GM23338 (cell line): ENCODE results near the gene PHC2. TPM values are rescaled to one million over a fixed set of nuclear protein-coding genes. Genes with fewer than 3 reads are reported as not detected.

Experiments used
- ATAC-seq: fragments of 200-7000 bp; cut with Tn5 transposase; 3 replicates; pipeline ENCODE4 v1.9.1; 2020
- DNase-seq: peaks from one replicate; pipeline ENCODE4 v3.0.0-alpha.2; 2015; ENCODE audit warnings: low spot score
- H2AFZ ChIP-seq: fragments of 200-600 bp; sonication (generic); 2 replicates; pipeline ENCODE4 v1.8.0; 2016; ENCODE audit warnings: antibody characterized with exemption, mild to moderate bottlenecking, moderate library complexity
- H3F3A ChIP-seq: fragments of 200-600 bp; sonication (generic); replicated peaks from 2 replicates; pipeline ENCODE4 v1.8.0; 2017; ENCODE audit warnings: antibody characterized with exemption, mixed run types, low read depth
- H3K27ac ChIP-seq: fragments of 200-600 bp; sonication (generic); 2 replicates; pipeline ENCODE4 v1.6.1; 2016; ENCODE audit warnings: low read depth
- H3K27me3 ChIP-seq: fragments of 200-600 bp; sonication (generic); 2 replicates; pipeline ENCODE4 v1.8.0; 2016; ENCODE audit warnings: mild to moderate bottlenecking, mixed run types, moderate library complexity; ENCODE audit not compliant: insufficient read depth
- H3K36me3 ChIP-seq: fragments of 200-600 bp; sonication (generic); 2 replicates; pipeline ENCODE4 v1.8.0; 2016; ENCODE audit warnings: mild to moderate bottlenecking; ENCODE audit not compliant: insufficient read depth
- H3K4me1 ChIP-seq: fragments of 200-600 bp; sonication (generic); 2 replicates; pipeline ENCODE4 v1.8.0; 2016; ENCODE audit warnings: mild to moderate bottlenecking, moderate library complexity; ENCODE audit not compliant: insufficient read depth
- H3K4me2 ChIP-seq: fragments of 200-600 bp; sonication (generic); 2 replicates; pipeline ENCODE4 v1.7.1; 2017; ENCODE audit warnings: mixed run types
- H3K4me3 ChIP-seq: fragments of 200-600 bp; sonication (generic); 2 replicates; pipeline ENCODE4 v1.6.1; 2016; ENCODE audit warnings: mixed run types
- H3K79me2 ChIP-seq: fragments of 200-600 bp; sonication (generic); replicated peaks from 2 replicates; pipeline ENCODE4 v1.8.0; 2017; ENCODE audit warnings: mild to moderate bottlenecking; ENCODE audit not compliant: insufficient read depth
- H3K9me2 ChIP-seq: fragments of 200-600 bp; sonication (generic); 2 replicates; pipeline ENCODE4 v1.8.0; 2017; ENCODE audit not compliant: insufficient read depth
- H4K20me1 ChIP-seq: fragments of 200-600 bp; sonication (generic); replicated peaks from 2 replicates; pipeline ENCODE4 v1.8.0; 2017; ENCODE audit warnings: mild to moderate bottlenecking; ENCODE audit not compliant: insufficient read depth
- H3K27ac Mint-ChIP-seq: 2 replicates; pipeline ENCODE4 v1.8.0; 2020; ENCODE audit warnings: inconsistent platforms, mild to moderate bottlenecking, moderate library complexity, mixed read lengths
- H3K27me3 Mint-ChIP-seq: 3 replicates; pipeline ENCODE4 v1.8.0; 2022; ENCODE audit warnings: low read depth, mild to moderate bottlenecking, moderate library complexity, mixed read lengths, inconsistent platforms; ENCODE audit not compliant: insufficient read depth, poor library complexity
- H3K36me3 Mint-ChIP-seq: 3 replicates; pipeline ENCODE4 v1.8.0; 2021; ENCODE audit warnings: low read depth, mild to moderate bottlenecking, inconsistent platforms, moderate library complexity, mixed read lengths
- H3K4me1 Mint-ChIP-seq: 3 replicates; pipeline ENCODE4 v1.8.0; 2020; ENCODE audit warnings: mild to moderate bottlenecking, inconsistent platforms, mixed read lengths
- H3K4me3 Mint-ChIP-seq: 3 replicates; pipeline ENCODE4 v1.8.0; 2021; ENCODE audit warnings: moderate library complexity, mild to moderate bottlenecking, inconsistent platforms, mixed read lengths
- H3K9me3 Mint-ChIP-seq: 3 replicates; pipeline ENCODE4 v1.8.0; 2020; ENCODE audit warnings: moderate library complexity, mild to moderate bottlenecking, inconsistent platforms, mixed read lengths
- CREB1 ChIP-seq: fragments of 250-450 bp; sonication (Bioruptor Pico); IDR thresholded peaks from 2 replicates; pipeline ENCODE4 v1.5.0; 2020; ENCODE audit warnings: low read depth, mild to moderate bottlenecking, moderate library complexity
- ETS1 ChIP-seq: IDR thresholded peaks from 2 replicates; pipeline ENCODE4 v1.6.1; 2016; ENCODE audit warnings: antibody characterized with exemption
- JUNB ChIP-seq: IDR thresholded peaks from one replicate; pipeline ENCODE4 v1.6.1; 2016; ENCODE audit warnings: antibody characterized with exemption; ENCODE audit not compliant: unreplicated experiment
- NANOG ChIP-seq: IDR thresholded peaks from 2 replicates; pipeline ENCODE4 v1.6.1; 2016; ENCODE audit warnings: antibody characterized with exemption, borderline replicate concordance
- REST ChIP-seq: IDR thresholded peaks from one replicate; pipeline ENCODE4 v1.6.1; 2018; ENCODE audit warnings: antibody characterized with exemption; ENCODE audit not compliant: unreplicated experiment
- STAT1 ChIP-seq: IDR thresholded peaks from one replicate; pipeline ENCODE4 v1.6.1; 2016; ENCODE audit warnings: antibody characterized with exemption; ENCODE audit not compliant: unreplicated experiment
- ZNF114 ChIP-seq: fragments of 250-450 bp; sonication (Bioruptor Pico); IDR thresholded peaks from 2 replicates; pipeline ENCODE4 v1.5.0; 2020; ENCODE audit warnings: mild to moderate bottlenecking, moderate library complexity
- ZNF331 ChIP-seq: fragments of 250-450 bp; sonication (Bioruptor Pico); IDR thresholded peaks from 2 replicates; pipeline ENCODE4 v1.5.0; 2020; ENCODE audit warnings: low read depth, mild to moderate bottlenecking, moderate library complexity
- ZNF462 ChIP-seq: fragments of 250-450 bp; sonication (Bioruptor Pico); IDR thresholded peaks from 2 replicates; pipeline ENCODE4 v1.5.0; 2020; ENCODE audit warnings: mild to moderate bottlenecking, moderate library complexity
- polyA plus RNA-seq: library from polyadenylated mRNA; unstranded; fragments of >200 nt; fragmentation: Nextera tagmentation; extraction: Ambion mirVana; gene quantifications from 2 replicates; pipeline ENCODE4 v1.2.1, GENCODE V29; 2016
- total RNA-seq: library from RNA; depleted of rRNA; stranded (reverse); fragments of >200 nt; shearing (Covaris generic); gene quantifications from 2 replicates; pipeline ENCODE4 v1.2.3, GENCODE V29; 2014

Gene PHC2
- total and polyA plus RNA-seq, 2 experiments from 2014 or later, result 1.7 to 7.3 TPM

- Histone ChIP-seq H4K20me1 (no peaks in the 10 kb centered on the region), H3K79me2 (no peaks in the 10 kb centered on the region), H2AFZ (no peak overlapping the region), H3K4me3 (no peak overlapping the region), H3K27ac (no peak overlapping the region), H3K4me1 (peaks cover 5% of the 10 kb centered on the region; the same call in 1 of the 2 replicates), H3F3A (no peaks in the 10 kb centered on the region), H3K4me2 (no peak overlapping the region), H3K27me3 (peaks cover 5% of the 10 kb centered on the region), H3K36me3 (no peaks in the 10 kb centered on the region), H3K9me2 (no peaks in the 10 kb centered on the region)
- Mint-ChIP-seq H3K4me1 (peaks cover 16% of the 10 kb centered on the region), H3K27me3 (peaks cover 5% of the 10 kb centered on the region), H3K9me3 (no peaks in the 10 kb centered on the region), H3K27ac (no peak overlapping the region), H3K4me3 (no peak overlapping the region), H3K36me3 (no peaks in the 10 kb centered on the region)
- ATAC-seq (no peak), DNase-seq (no peak)
- TF ChIP-seq REST, result no peak
- no peak for TF ChIP-seq ZNF114 (CRISPR knock-in tag)
- no peak for TF ChIP-seq CREB1 (CRISPR knock-in tag)
- TF ChIP-seq STAT1, result no peak
Observed at GRCh38 chr1:33436557-33437285, 5.8 kb upstream of the PHC2 start.

- H3K9me2 ChIP-seq, result no peaks in the 10 kb centered on the region
- Mint-ChIP-seq H3K36me3 (no peaks in the 10 kb centered on the region), H3K4me3 (no peak overlapping the region), H3K4me1 (peaks cover 17% of the 10 kb centered on the region; the same call in 2 of the 3 replicates), H3K27ac (no peak overlapping the region), H3K9me3 (no peaks in the 10 kb centered on the region), H3K27me3 (peaks cover 2% of the 10 kb centered on the region)
- no peak overlapping the region for H3K4me2 ChIP-seq
- H3K27ac ChIP-seq, result no peak overlapping the region
- peaks cover 11% of the 10 kb centered on the region for H3K27me3 ChIP-seq
- H2AFZ ChIP-seq, result no peak overlapping the region
- no peaks in the 10 kb centered on the region for H3K36me3 ChIP-seq
- no peak for ATAC-seq
- no peaks in the 10 kb centered on the region for H3K79me2 ChIP-seq
- H3K4me3 ChIP-seq, result no peak overlapping the region
- DNase-seq, result no peak
- peaks cover 4% of the 10 kb centered on the region; the same call in 1 of the 2 replicates for H3F3A ChIP-seq
- H4K20me1 ChIP-seq, result no peaks in the 10 kb centered on the region
- 0 out of 2 replicates have a peak, but pooled peaks cover 5% of the 10 kb centered on the region for H3K4me1 ChIP-seq
- TF ChIP-seq JUNB, result no peak
- TF ChIP-seq NANOG, result no peak
- no peak for TF ChIP-seq ZNF331
- no peak for TF ChIP-seq ZNF462 (CRISPR knock-in tag)
- no peak for TF ChIP-seq ZNF114 (CRISPR knock-in tag)
- TF ChIP-seq CREB1 (CRISPR knock-in tag), result no peak
- no peak for TF ChIP-seq ETS1
Observed at GRCh38 chr1:33435096-33435820, 4.4 kb upstream of the PHC2 start.
